Right lung (tissue), 5 donors: Measurements from ENCODE around the gene OR10H1. TPM values are rescaled to one million over a fixed set of nuclear protein-coding genes. Genes with fewer than 3 reads are reported as not detected.
"Not testable (repeated sequence)": the region's sequence is repeated elsewhere in the genome, so short reads cannot be mapped to it uniquely, and the experiment has no call there.

Experiments
- DNase-seq, 2 donors: peaks; one replicate each; pipeline ENCODE4 v3.0.0-alpha.2; 2013
- polyA plus RNA-seq, 5 donors: library from polyadenylated mRNA; unstranded; fragments of 120-200 nt; gene quantifications; one replicate each; pipeline versions ENCODE4 v1.2.1 to v1.2.3, GENCODE V29; 2013; ENCODE audit warnings: inconsistent platforms in 1 of 5, low replicate concordance in 1 of 5; ENCODE audit not compliant: insufficient read length in 5 of 5, insufficient read depth in 1 of 5

The OR10H1 gene
- polyA plus RNA-seq, 5 donors = 0.03 to 0.09 (median 0.06) TPM; not detected in 1

GRCh38 chr19:15828611-15829305 is 13.3 kb upstream of the OR10H1 start:
- not testable (repeated sequence) for DNase-seq

GRCh38 chr19:15828121-15828610 is 12.7 kb upstream of the OR10H1 start:
- no peak for DNase-seq

DNA sequence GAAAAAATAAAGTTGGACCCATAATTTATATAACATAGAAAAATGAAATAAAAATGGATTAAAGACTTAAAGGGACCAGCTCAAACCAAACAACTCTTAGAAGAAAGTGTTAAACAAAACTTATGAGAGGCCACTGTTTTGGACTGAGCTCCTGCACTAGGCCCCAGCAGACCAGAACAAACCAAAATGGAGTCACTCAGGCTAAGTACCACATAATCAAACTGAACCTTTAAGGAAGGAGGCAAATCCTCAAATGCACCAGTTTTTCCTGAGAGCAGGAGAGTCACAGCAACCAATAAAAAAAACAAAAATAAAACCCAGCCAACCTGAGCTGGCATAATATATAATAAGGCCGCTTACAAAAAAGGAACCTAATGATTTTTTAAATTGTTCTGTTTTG is 10.3 kb upstream of the OR10H1 start:
- no peak for DNase-seq

DNA sequence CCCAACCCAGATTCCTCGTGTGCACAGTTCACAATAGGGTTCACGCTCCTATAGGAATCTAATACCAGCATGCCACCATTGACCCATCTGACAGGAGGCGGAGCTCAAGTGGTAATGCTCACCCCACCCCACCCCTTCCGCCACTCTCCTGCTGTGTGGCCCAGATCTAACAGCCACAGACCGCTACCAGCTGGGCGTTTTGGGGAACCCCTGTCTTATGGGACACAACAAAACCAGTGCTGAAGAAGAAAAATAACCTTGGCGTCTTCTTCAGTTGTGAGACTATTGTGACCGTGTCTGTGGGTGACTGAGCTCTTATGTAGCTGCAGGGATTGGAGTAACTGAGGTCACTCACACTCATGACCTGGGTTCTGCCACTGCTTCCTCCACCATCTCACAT is 5.2 kb upstream of the OR10H1 start:
- no peak for DNase-seq

DNA sequence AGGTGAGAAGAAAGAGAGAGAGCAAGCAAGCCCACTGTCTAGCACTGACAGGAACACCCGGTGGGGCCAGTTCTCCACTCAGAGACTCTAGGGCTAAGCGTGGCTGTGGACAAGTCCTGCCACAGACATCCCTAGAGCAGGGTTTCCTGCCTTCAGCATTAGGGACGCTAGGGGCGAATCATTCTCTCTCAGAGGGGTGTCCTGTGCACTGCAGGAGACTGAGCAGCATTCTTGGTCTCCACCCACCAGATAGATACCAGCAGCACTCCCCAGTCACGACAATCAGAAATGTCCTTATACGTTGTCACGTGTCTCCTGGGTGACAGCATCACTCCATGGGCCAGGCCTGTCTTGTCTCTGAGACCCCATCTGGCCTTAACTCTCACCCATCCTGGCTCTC is 1.5 kb downstream of the OR10H1 start:
- no peak for DNase-seq

- DNase-seq = no peak
Observed at GRCh38 chr19:15812060-15812722, 3.3 kb downstream of the OR10H1 start.

- DNase-seq = no peak
Observed at GRCh38 chr19:15811476-15811875, 4.0 kb downstream of the OR10H1 start.

DNA sequence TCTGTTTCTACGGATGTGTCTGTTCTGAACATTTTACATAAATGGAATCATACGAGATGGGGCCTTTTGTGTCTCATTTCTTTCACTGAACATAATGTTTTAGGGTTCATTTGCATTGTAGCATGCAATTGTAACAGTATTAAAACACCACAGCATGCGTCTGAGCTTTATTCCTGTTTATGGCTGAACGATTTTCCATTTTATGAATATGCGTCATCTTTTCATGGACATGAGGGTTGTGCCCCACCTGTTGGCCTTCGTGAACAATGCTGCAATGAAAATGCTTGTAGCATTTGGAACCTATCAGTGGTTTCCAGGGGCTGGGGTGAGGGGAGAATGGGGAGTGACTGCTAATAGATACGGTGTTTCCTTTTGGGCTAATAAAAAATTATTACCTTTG is 5.1 kb downstream of the OR10H1 start:
- no peak for DNase-seq

GRCh38 chr19:15794279-15794678 is 21.2 kb downstream of the OR10H1 start:
- DNase-seq = not testable (repeated sequence)

DNA sequence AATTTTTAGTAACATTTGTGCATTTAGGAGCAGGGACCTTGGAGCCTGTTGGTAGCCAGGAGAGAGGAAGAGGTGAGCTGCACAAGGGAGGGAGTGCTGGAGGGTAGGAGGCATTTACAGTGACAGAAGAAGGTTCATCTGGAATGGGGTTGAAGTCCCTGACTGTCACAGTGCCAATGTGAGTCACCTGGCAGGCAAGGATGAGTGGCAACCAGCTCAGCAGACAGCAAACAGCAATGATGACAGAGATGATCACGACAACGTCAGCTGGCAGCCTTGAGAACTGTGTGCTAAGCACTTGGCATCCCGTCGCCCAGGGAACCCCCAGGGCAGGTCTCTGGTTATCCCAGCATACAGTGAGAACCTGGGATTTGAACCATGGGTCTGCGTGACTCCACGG is 25.4 kb downstream of the OR10H1 start:
- DNase-seq = no peak

GRCh38 chr19:15788594-15789270 is 26.7 kb downstream of the OR10H1 start:
- DNase-seq = no peak

GRCh38 chr19:15787611-15788155 is 27.8 kb downstream of the OR10H1 start, which contains the start of gene OR10H5:
OR10H5 (plus strand) TSS chr19:15787661; CDS start chr19:15794049, 6,388 bp downstream.
- DNase-seq = no peak

- DNase-seq = not testable (repeated sequence)
Observed at GRCh38 chr19:15782896-15783295, 32.6 kb downstream of the OR10H1 start.

- no peak for DNase-seq
Observed at GRCh38 chr19:15782211-15782610, 33.3 kb downstream of the OR10H1 start.

DNA sequence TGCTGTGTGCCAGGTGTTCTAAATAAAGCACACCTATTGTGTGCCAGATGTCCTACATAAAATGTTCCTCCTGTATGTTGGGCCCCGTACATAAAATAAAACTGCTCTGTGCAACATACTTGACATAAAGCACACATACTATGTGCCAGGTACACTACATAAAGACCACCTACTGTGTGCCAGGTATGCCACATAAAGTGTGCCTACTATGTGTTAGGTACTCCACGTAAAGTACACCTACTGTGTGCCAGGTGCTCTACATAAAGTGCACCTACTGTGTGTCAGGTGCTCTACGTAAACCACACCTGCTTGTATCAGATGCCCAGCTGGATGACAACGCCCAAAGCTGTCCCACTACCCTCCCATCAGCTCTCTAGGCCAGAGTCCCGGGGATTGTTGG is 33.8 kb downstream of the OR10H1 start:
- DNase-seq = no peak

DNA sequence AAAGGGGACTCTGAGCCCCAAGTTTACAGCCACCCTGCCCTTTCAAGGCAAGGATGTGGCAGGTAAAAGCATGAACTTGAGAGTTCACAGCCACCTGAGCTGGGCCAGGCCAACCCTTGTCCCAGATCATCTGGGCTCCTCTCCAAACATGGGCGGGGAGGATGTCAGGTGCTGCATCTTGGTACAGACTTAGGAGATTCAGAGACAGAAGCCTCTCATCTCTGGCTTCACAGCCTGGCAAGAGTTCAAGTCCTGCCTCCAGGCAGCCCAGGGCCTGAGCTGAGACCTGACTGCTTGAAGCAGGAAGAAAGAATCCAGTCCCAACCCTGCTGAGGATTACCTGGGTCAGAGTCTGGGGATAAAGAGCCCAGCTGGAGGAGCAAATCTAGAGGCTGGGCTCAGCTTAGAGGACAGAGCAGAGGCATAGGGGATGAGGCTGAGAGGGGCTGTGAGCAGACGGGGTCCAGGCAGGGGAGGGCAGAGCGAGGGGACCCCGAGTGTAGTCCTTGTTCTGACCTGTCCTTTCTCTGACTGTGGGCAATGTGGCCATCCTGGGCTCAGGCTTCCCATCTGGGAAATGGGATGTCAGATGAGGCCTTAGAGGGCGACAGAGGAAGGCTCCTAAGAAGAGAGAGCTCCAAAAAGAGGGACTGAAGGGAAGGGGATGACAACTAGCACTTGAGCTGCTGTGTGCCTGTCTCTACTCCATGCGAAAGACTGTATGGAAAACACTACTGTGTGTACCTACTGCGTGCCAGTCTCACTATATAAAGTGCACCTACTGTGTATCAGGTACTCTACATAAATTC is 34.6 kb downstream of the OR10H1 start:
- DNase-seq = no peak

DNA sequence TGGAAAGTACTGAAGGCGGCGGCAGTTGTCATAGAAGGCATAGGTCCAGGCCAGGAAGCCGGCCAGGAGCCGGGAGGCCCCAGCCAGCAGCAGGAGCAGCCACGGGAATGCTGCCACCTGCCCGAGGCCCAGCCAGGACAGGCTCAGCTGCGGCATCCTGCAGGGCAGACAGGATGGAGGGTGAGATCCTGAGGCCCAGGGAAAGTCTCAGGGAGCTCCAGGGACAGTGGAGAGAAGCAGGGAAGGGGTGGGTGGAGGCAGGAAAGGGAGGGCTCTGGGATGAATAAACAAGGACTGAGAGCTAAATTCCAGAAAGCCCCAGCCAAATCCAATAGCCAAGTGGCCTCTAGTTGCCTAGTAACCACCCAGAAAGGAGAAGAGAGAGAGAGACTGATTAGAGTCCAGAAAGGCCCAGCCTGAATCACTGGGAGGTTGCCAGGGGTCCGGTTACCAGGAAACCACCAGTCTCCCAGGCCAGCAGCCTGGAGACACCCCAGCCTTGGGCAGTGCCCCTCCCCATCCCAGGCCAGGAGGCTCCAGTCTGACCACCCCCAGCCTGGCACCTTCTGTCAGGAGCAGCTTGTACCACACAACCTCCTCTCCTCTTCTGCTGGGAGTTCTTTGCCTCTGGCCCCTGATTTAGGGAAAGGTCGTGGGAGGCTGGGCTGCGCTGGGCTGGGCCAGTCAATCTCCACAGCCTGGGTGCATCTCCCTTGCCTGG is 35.5 kb downstream of the OR10H1 start:
- peak; percentile 30 to 57 for DNase-seq

DNA sequence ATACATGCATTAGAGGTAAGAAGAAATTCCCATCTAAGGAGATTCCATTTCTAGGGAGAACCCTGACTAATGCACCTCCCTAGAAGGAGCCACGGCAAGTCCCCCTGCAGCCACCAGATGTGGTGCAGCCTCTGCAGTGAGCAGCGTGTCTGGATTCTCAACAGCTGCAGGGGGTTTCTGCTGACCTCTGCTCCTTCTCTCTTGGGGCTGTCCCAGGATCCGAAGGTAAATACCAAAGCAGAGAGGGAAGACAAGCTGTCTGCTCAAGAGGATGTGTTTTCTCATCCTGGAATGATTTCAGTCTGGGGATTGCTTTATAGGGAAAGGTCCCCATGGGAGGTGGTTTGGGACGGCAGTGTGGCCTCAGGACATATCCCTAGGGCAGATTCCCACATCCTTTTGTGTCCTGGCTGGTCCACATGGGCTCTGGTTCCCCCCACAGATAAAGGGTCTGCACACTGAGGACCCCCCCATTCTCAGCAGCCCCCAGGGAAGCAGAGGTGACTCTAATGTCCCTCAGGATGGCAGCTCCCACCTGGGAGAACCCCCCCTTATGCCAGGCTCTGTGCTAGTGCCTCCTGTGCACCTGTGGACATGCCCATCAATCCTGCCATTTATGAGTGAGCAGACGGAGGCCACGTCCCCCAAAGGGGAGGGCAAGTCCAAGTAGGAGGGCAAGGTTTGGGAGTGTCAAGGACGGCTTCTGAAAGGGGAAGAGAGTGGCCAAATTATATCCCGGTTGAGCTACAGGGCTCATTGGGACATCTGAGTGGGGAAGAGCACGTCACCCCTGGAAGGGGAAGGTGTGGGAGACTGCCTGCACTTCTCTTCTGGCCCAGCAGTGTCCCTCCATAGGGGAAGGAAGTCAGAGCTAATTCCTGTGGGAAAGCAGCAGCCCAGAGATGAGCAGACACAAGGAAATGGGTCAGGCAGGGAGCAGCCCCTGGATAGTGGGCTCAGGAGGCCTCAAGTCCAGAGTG is 38.2 kb downstream of the OR10H1 start:
- DNase-seq = no peak

DNA sequence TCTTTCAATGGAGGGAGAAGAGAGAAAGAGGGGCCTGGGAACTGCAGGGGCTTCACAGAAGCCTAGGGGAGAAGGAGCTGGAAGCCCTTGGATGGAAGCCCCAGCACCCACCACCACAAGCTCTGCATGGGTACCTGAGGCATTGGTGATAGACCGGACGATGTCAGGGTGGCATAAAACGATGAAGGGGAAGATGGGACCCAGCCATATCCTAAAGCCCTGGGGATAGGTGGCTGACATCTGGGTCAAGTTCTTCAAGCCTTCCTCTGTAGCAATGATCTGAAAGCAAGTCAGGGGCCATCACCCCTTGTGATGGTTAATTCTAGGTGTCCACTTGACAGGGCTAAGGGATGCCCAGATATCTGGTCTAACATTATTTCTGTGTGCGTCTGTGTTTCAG is 39.2 kb downstream of the OR10H1 start:
- DNase-seq = no peak

- no peak for DNase-seq
Observed at GRCh38 chr19:15775249-15775648, 40.2 kb downstream of the OR10H1 start.
